Stimulated activated CD8-positive, alpha-beta memory T cell treated with anti-CD3 and anti-CD28 coated beads, Interleukin-15, amount 100 ng/mL, for 4 hours (primary cell): ENCODE measurements around the gene NAPG.
"Not testable (repeated sequence)": the region's sequence is repeated elsewhere in the genome, so short reads cannot be mapped to it uniquely, and the experiment has no call there.

Experiments
- DNase-seq, 2 donors: peaks; one replicate each; pipeline ENCODE4 v3.0.0-alpha.2; 2020; ENCODE audit warnings: low read depth in 2 of 2

Gene NAPG

GRCh38 chr18:10546557-10547300 lies 20.9 kb downstream of the NAPG start:
- DNase-seq: no peak

GRCh38 chr18:10552226-10552625 lies 26.4 kb downstream of the NAPG start:
- no peak for DNase-seq

DNA sequence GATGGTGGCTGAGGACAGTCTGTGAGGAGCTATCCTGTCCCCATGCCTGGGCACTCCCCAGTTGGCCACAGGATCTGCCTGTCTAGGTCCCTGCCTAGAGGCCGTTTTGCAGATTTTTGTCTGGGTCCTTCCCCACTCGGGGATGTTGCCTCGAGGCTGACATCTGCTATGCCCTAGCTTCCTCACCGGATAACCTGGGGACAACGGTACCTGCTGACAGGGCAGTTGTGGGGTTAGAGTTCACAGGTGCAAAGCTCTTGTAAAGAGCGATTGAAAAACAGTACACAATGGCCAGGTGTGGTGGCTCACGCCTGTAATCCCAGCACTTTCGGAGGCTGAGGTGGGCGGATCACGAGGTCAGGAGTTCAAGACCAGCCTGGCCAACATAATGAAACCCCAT lies 30.4 kb downstream of the NAPG start:
- DNase-seq: not testable (repeated sequence)

DNA sequence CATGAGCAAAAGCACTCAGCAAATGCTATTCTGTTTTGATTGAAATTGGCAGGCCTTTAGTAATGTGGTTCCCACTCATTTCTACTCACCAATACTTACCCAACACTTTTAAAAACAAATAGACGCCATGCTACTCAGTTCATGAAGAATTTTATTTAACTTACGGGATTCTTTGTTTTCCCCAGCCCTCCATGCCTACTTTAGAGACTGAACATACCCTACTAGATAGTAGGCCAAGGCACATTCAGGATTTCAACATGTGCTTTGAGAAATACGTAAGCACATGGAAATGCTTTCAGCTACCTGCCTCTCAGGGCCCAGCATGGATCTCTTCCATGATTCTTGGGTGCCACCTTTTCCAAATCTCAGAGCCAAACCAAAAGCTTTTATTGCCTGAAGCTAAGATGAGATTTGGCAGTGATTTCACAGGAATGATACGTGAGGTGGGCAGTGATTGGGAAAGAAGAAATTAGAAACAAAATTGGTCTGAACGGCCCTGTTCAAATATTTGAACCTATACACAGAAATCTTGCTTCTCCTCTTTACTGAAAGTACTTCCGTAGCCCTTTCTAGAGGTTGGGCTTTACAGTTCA lies 31.4 kb downstream of the NAPG start:
- DNase-seq: no peak

DNA sequence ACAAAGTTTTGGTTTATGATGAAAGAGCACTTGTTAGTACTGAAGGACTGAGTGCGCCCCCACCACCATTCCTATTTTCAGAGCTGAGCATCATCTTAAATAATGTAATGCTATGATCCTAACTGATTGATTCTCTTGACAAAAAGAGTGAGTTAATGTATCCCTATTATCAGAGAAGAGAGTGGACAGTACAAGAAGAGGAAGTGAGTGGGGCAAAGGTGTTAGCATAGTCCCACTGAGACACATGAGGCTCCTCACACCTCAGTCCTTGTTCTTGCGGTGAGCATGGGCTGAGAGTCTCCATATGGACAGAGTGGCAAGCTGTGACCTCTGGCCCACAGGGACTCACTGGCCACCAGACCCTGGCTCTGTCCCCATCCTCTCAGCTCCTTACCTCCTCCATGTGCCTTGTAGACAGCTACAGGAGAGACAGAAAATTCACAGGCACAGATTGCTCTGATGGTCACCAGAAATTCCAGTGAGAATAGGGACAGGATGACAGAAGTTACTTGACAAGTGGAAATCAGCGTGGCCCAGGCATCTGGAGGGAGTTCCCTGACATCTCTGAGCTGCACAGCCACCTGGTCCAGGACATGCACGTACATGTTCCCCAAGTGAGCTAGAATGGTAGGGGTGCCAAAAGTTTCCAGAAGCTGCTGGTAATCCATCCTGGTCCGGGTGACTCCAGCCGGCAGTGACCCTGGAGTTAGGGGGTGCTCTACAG lies 32.6 kb downstream of the NAPG start:
- no peak for DNase-seq

GRCh38 chr18:10558967-10559298 lies 33.1 kb downstream of the NAPG start:
- DNase-seq: no peak

- no peak for DNase-seq
Observed at GRCh38 chr18:10559553-10560451, 34.0 kb downstream of the NAPG start.

GRCh38 chr18:10560452-10561045 lies 34.7 kb downstream of the NAPG start:
- peak in 1 of 2 donors; percentile 5 for DNase-seq

DNA sequence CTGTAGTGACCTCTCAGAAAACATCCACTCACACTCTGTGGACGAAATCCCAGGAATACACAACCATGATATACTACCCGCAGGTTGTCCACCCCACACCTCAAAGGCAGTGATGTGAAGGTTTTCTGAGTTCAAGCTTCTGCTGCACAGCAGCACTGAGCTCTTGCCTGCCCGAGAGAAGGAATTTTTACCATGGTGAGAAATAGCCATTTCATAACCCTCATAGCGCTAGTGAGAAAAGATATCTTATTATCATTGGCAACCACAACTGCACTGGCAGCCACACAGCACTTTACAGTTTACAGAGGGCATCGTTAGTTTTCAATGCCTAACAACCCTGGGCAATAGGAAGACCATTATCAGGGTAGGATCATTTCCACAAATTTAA lies 36.9 kb downstream of the NAPG start:
- no peak for DNase-seq

DNA sequence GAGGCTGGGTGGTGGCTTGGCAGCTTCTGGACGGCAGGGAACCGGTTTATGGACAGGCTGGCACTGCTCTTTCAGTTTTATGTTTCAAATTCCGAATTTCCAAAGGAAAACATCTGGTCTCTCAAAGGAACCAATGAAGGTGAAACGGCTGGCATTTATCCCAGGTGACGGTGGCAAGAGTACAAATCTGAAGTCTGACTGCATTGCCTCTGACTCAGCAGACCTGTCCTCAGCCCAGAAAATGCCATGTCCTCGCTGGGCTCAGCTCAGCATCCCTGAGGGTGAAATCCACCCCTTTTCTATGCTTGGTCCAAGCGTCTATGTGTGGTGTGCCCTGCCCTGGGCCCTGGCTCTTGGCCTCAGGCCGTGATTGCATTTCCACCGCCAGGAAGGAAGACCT lies 38.1 kb downstream of the NAPG start:
- DNase-seq: no peak

DNA sequence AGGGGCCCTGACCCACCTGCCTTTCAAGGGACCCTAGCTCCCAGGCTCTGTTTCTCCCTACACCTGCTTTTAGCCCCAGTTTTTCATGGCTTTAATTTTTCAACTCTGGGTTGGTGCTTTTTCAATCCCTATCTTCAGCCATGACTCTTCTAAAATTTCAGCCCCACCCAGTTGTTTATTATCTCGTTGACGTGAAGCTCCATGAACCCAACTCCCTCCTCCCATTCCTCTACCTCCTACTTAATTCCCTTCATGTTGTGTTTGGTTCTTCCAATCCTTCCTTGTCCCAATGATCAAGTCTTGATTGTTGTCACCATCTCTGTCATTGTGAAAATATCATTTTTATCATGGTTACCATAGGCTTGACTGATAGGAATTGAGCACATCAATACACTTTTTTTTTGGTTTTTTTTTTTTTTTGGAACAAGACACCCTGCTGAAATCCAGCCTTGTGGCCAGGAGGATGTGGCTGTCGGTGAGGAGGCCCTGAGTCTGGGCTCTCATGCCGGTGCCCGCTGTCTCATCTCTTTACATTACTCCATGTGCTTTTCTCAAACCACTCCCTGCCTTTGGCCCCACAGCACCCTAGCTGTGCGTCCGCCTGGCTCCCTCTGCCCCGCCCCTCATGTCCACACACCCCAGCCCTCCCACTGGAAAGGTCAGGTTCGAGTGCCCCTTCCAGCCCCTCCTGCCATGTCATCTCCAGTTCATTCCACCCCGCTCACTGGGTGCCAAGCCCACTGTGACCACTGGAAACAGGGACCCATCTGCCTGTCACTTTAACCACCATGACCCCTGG lies 39.3 kb downstream of the NAPG start:
- no peak for DNase-seq

GRCh38 chr18:10565835-10566234 lies 40.0 kb downstream of the NAPG start:
- no peak for DNase-seq

DNA sequence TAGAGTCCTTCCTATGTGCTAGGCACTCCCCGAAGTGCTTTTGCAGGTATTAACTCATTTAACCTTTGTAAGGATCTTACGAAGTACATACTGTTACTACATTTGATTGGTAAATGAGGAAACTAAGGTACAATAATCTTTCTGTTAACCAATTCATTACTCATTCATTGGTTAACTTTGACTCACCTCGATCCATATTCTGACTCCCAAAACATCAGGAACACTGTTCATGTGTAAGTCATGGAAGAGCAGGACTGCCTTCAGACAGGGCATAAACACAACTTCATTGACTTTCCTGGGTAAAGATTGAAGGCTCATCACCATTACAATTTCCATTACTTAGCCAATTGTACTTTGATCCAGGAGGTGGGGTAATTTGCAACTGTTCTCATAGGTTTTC lies 40.6 kb downstream of the NAPG start:
- no peak for DNase-seq

- DNase-seq: not testable (repeated sequence)
Observed at GRCh38 chr18:10569941-10570340, 44.1 kb downstream of the NAPG start.

- no peak for DNase-seq
Observed at GRCh38 chr18:10570622-10571021, 44.8 kb downstream of the NAPG start.

GRCh38 chr18:10571537-10571936 lies 45.7 kb downstream of the NAPG start:
- DNase-seq: no peak

GRCh38 chr18:10573261-10573660 lies 47.4 kb downstream of the NAPG start:
- not testable (repeated sequence) for DNase-seq

- DNase-seq: not testable (repeated sequence)
Observed at GRCh38 chr18:10574412-10574811, 48.6 kb downstream of the NAPG start.

DNA sequence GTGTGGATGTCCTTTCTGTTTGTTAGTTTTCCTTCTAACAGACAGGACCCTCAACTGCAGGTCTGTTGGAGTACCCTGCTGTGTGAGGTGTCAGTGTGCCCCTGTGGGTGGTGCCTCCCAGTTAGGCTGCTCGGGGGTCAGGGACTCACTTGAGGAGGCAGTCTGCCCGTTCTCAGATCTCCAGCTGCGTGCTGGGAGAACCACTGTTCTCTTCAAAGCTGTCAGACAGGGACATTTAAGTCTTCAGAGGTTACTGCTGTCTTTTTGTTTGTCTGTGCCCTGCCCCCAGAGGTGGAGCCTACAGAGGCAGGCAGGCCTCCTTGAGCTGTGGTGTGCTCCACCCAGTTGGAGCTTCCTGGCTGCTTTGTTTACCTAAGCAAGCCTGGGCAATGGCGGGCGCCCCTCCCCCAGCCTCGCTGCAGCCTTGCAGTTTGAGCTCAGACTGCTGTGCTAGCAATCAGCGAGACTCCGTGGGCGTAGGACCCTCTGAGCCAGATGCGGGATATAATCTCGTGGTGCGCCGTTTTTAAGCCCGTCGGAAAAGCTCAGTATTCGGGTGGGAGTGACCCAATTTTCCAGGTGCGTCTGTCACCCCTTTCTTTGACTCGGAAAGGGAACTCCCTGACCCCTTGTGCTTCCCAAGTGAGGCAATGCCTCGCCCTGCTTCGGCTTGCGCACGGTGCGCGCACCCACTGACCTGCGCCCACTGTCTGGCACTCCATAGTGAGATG lies 52.2 kb downstream of the NAPG start:
- not testable (repeated sequence) for DNase-seq

DNA sequence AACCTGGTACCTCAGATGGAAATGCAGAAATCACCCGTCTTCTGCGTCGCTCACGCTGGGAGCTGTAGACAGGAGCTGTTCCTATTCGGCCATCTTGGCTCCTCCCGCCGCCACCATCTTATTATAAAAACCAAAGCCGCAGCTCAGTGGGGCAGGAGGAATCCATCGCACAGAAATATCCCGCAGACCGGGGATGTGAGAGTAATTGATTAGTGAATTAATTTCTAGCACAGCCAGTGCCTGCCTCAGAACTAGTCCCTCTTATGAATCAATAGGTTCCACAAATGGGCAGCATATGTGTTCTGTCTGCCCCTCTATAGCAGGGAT lies 52.7 kb downstream of the NAPG start:
- not testable (repeated sequence) for DNase-seq
